DMS153 (cell line): Measurements from ENCODE around the gene LRRFIP1.
"Not testable (repeated sequence)": the region's sequence is repeated elsewhere in the genome, so short reads cannot be mapped to it uniquely, and the experiment has no call there.

Experiments
- DNase-seq: peaks from one replicate; lab custom pipeline; 2025; lab: John Stamatoyannopoulos, UW

The LRRFIP1 gene

DNA sequence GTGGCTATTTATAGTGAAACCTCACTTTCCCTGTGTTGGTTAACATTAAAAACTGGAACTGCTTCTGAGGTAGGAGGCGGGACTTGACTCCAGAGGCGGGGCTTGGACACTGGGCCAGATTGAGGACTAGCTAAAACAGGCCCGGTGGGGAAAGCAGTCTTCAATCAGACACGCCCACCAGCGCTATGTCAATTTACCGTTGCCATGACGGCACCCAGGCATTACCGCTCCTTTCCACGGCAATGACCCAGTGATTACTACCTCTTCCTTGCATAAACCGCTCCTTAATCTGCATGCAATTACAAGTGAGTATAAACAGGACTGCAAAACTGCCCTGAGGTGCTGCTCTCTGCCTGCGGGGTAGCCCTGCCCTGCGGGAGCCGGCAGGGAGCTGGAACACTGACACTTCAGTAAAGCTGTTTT, 35.3 kb downstream of the LRRFIP1 start:
- peak; percentile 84 for DNase-seq

- DNase-seq, result no peak
Measured at GRCh38 chr2:237663517-237664110, 36.2 kb downstream of the LRRFIP1 start.

DNA sequence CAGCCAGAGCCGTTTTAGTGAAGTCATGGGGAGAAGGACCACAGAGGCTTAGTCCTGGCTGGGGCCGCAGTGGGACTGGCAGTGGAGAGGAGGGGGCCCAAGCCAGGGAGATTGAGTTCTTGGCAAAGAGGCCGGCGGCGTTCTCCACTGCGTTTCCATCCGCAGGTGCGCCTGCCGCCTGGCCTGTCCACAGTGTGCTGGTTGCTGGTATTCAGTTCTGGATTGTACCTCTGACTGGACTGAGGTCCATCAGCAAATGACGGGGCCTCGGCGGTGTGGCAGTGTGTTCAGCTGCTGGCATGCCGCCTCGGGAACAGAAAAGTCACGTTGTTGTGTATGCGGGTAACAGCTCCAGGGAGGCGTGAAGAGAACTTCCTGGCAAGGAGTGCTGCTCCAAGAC, 36.8 kb downstream of the LRRFIP1 start:
- DNase-seq, result no peak

- DNase-seq, result no peak
Measured at GRCh38 chr2:237665713-237666143, 38.3 kb downstream of the LRRFIP1 start.

GRCh38 chr2:237666606-237667005, 39.2 kb downstream of the LRRFIP1 start:
- no peak for DNase-seq

DNA sequence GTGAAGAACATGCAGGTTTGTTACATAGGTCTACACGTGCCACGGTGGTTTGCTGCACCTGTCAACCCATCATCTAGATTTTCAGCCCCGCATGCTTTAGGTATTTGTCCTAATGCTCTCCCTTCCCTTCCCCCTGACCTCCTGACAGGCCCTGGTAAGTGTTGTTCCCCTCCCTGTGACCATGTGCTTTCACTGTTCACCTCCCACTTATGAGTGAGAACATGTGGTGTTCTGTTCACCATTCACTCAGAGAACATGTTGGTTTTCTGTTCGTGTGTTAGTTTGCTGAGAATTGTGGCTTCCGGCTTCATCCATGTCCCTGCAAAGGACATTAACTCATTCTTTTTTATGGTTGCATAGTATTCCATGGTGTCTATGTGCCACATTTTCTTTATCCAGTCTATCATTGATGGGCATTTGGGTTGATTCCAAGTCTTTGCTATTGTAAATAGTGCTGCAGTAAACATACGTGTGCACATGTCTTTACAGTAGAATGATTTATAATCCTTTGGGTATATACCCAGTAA, 39.7 kb downstream of the LRRFIP1 start:
- not testable (repeated sequence) for DNase-seq

- DNase-seq, result no peak
Measured at GRCh38 chr2:237667893-237668292, 40.5 kb downstream of the LRRFIP1 start.

DNA sequence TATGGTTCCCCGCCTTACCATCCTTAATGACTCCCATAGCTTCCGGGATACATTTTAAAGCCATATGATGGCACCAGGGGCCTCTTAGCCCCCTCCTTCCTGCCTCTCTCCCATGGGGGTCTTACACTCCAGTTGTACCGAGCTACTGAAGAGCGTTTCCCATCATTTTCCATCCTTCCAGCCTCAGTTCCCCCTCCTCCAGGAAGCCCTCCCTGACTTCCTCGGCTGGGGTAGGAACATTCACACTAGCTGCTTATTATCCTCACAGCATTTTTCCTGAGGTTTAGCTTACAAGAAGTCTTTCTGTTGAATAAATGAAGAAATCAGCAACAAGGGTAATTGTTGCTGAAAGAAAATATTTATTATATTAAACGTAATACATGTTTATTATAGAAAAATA, 41.1 kb downstream of the LRRFIP1 start:
- DNase-seq, result no peak

DNA sequence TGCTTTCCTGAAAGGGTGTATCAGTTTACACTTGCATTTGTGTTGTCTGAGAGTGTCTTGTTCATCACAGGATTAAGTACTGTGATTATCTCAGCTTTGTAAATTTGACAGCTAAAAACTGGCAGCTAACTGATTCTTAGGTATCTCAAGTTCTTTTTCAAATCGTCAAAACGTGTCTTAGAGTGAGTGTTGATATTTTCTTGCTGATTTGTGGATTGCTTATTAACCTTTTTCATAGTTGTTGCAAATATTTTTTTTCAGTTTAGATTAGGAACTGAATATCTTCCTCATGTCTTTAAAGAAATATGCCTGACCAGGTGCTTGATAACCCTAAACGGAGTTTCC, 41.9 kb downstream of the LRRFIP1 start:
- peak; percentile 44 for DNase-seq

- DNase-seq, result peak; percentile 91
Measured at GRCh38 chr2:237669628-237670392, 42.4 kb downstream of the LRRFIP1 start.

- no peak for DNase-seq
Measured at GRCh38 chr2:237670641-237671040, 43.3 kb downstream of the LRRFIP1 start.

DNA sequence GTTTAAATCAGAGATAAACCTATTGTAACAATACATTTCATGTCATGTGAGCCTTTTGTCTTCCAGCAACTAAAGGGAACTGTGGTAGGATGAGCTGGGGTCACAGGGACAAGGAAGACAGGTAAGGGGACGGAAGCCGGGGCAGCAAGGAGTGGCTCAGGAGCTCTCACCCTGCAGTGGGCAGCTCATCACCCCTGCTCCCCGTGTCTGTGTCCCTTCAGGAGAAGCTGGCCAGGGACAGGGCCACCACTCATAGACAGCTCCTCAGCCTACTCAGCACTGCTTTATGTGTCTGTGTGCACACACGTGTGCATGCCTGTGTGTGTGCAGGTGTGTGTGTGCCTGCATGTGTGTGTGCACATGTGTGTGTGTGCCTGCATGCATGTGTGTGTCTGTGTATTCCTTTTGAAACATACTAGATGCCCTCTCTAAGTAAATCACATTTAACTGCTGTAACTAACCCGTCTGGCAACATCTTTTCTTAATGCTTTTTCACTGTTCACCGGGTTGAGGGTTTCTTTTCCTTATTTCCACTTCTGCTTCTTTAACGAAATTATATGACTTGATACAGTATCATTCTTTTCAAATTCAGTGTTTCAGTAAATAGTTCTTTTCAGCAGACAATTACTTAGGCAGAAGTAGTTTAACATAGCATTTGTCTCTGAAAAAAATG, 44.2 kb downstream of the LRRFIP1 start:
- DNase-seq, result no peak

- DNase-seq, result no peak
Measured at GRCh38 chr2:237672731-237673129, 45.3 kb downstream of the LRRFIP1 start.

GRCh38 chr2:237673130-237674001, 46.0 kb downstream of the LRRFIP1 start:
- DNase-seq, result peak; percentile 86

GRCh38 chr2:237674731-237675276, 47.4 kb downstream of the LRRFIP1 start:
- peak; percentile 87 for DNase-seq

DNA sequence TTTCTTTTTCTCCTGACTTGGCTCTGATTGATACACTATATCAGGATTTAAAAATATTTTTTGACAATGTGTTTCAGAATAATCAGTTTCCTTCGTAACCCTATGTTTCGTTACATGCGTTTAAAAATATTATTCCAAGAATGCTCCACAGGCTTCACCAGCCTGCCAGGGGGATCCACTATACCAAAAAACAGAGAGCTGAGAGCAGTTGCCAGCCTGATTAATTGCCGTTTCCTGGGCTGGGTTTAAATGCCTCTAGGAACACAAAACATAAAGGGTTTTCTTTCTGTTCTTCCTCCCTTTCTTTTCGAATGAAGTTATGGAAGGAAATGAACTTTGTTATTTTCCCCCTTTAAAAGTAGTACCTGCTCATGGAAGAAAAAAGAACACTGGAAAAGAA, 47.9 kb downstream of the LRRFIP1 start:
- DNase-seq, result no peak

GRCh38 chr2:237680702-237681478, 53.5 kb downstream of the LRRFIP1 start:
- DNase-seq, result no peak

- DNase-seq, result no peak
Measured at GRCh38 chr2:237682151-237682550, 54.8 kb downstream of the LRRFIP1 start.

- no peak for DNase-seq
Measured at GRCh38 chr2:237682856-237683670, 55.7 kb downstream of the LRRFIP1 start.

GRCh38 chr2:237685408-237685807, 58.0 kb downstream of the LRRFIP1 start:
- no peak for DNase-seq
